ENCODE results near the gene TH.

GRCh38 chr11:2158296-2158737, 13.3 kb downstream of the TH start:
- TF ChIP-seq EP300 (IDR thresholded peaks at IDR 0.05; ENCODE audit: borderline replicate concordance in 1 of 2, low read depth in 1 of 2, low read length in 1 of 2) (no peak), MXI1 (IDR thresholded peaks at IDR 0.05; ENCODE audit: low read depth, low read length) (no peak), CTCF (IDR thresholded peaks at IDR 0.05) (no peak), EZH2phosphoT487 (IDR thresholded peaks at IDR 0.05; ENCODE audit: borderline replicate concordance, low read depth) (no peak), SMC3 (IDR thresholded peaks at IDR 0.05; ENCODE audit: low read depth, low read length) (no peak), USF1 (IDR thresholded peaks at IDR 0.05; ENCODE audit: borderline replicate concordance, low read depth) (no peak), GATA2 (CRISPR knock-in tag; IDR thresholded peaks at IDR 0.05) (no peak), MAX (IDR thresholded peaks at IDR 0.05; ENCODE audit: low read depth) (no peak), YY1 (IDR thresholded peaks at IDR 0.05; ENCODE audit: low read depth) (no peak)
